HCT116 (cell line): Measurements from ENCODE around the gene BCAN. TPM values are rescaled to one million over a fixed set of nuclear protein-coding genes. Genes with fewer than 3 reads are reported as not detected.

Experiments used
- ATAC-seq: fragments of 200-7000 bp; cut with Tn5 transposase; 2 replicates; pipeline ENCODE4 v1.9.1; 2020; ENCODE audit warnings: mild to moderate bottlenecking, moderate library complexity
- BruUV-seq: library from RNA; stranded (reverse); fragments of 400-500 nt; replicated peaks from 2 replicates; lab custom pipeline; 2021; lab: Mats Ljungman, UMichigan
- CTCF ChIA-PET: fragments of 300-600 bp; sonication (Branson Sonifier 250); formaldehyde crosslinking; loops from one replicate; lab custom pipeline; 2021; ENCODE audit warnings: antibody characterized with exemption; lab: Charles Lee
- POLR2A ChIA-PET: fragments of 300-600, 350-600 bp; sonication (Branson Sonifier 250); formaldehyde crosslinking; loops from one replicate; lab custom pipeline; 2021; ENCODE audit warnings: antibody characterized with exemption; lab: Charles Lee
- RAD21 ChIA-PET, 2 experiments: fragments of 300-600 bp; sonication (Branson Sonifier 250); formaldehyde crosslinking; loops; one replicate each; lab custom pipeline; 2023; ENCODE audit warnings: low total read pairs in 2 of 2; ENCODE audit not compliant: uncharacterized antibody in 2 of 2, unreplicated experiment in 2 of 2, low non-redundant PET in 1 of 2; lab: Charles Lee
- DNase-seq: peaks from one replicate; pipeline ENCODE4 v3.0.0-alpha.2; 2010; ENCODE audit warnings: low read depth, low spot score
- H2AFZ ChIP-seq: fragments of 200-600 bp; shearing (Covaris generic), sonication (generic); 2 replicates; pipeline ENCODE4 v1.6.1; 2017; ENCODE audit warnings: low read depth, mixed run types, mixed read lengths, antibody characterized with exemption, low read length; ENCODE audit not compliant: poor library complexity, severe bottlenecking
- H3K27ac ChIP-seq: 2 replicates; pipeline ENCODE4 v1.5.1; 2012; ENCODE audit warnings: low read depth, low read length
- H3K27me3 ChIP-seq: fragments of 200-600 bp; sonication (generic); 2 replicates; pipeline ENCODE4 v1.6.1; 2016; ENCODE audit warnings: mixed run types, low read length, mixed read lengths; ENCODE audit not compliant: insufficient read depth
- H3K36me3 ChIP-seq, 2 experiments: fragments of 200-500 bp in 1 of 2; fragments of 200-600 bp in 1 of 2; sonication (Bioruptor generic) in 1 of 2; sonication (generic) in 1 of 2; 2 replicates each; pipeline versions ENCODE4 v1.5.1 to v1.6.1; 2014 to 2016; ENCODE audit warnings: low read length in 2 of 2, inconsistent platforms in 1 of 2, mixed read lengths in 1 of 2, mixed run types in 1 of 2; ENCODE audit not compliant: insufficient read depth in 2 of 2, control insufficient read depth in 1 of 2
- H3K4me1 ChIP-seq, 2 experiments: fragments of 200-600 bp in 1 of 2; sonication (generic) in 1 of 2; 2 replicates each; pipeline versions ENCODE4 v1.5.1 to v1.6.1; 2012 to 2017; ENCODE audit warnings: low read length in 2 of 2, inconsistent platforms in 1 of 2, mild to moderate bottlenecking in 1 of 2, mixed read lengths in 1 of 2, mixed run types in 1 of 2, moderate library complexity in 1 of 2; ENCODE audit not compliant: insufficient read depth in 2 of 2, control insufficient read depth in 1 of 2
- H3K4me2 ChIP-seq: fragments of 200-600 bp; sonication (generic); 2 replicates; pipeline ENCODE4 v1.6.1; 2017; ENCODE audit warnings: mixed run types, low read length, mixed read lengths
- H3K4me3 ChIP-seq, 2 experiments: fragments of 200-600 bp in 1 of 2; sonication (generic) in 1 of 2; replicated peaks in 1 of 2; 2 replicates each; pipeline ENCODE4 v1.5.1; 2011 to 2016; ENCODE audit warnings: low read length in 2 of 2, control low read depth in 1 of 2, low read depth in 1 of 2, mild to moderate bottlenecking in 1 of 2, mixed read lengths in 1 of 2, mixed run types in 1 of 2
- H3K79me2 ChIP-seq: fragments of 200-600 bp; sonication (generic); 2 replicates; pipeline ENCODE4 v1.6.1; 2017; ENCODE audit warnings: mild to moderate bottlenecking, mixed run types, low read length, moderate library complexity, mixed read lengths; ENCODE audit not compliant: insufficient read depth
- H3K9ac ChIP-seq: fragments of 200-600 bp; sonication (generic); 2 replicates; pipeline ENCODE4 v1.6.1; 2016; ENCODE audit warnings: low read length, mixed read lengths
- H3K9me2 ChIP-seq: fragments of 200-600 bp; sonication (generic), shearing (Covaris generic); 2 replicates; pipeline ENCODE4 v1.6.1; 2017; ENCODE audit warnings: mixed run types, mild to moderate bottlenecking, moderate library complexity; ENCODE audit not compliant: insufficient read depth
- H3K9me3 ChIP-seq, 2 experiments: fragments of 200-500 bp in 1 of 2; fragments of 200-600 bp in 1 of 2; sonication (Bioruptor generic) in 1 of 2; sonication (generic) in 1 of 2; 2 replicates each; pipeline ENCODE4 v1.6.1; 2014 to 2017; ENCODE audit warnings: low read length in 2 of 2, mixed read lengths in 2 of 2, inconsistent platforms in 1 of 2, low read depth in 1 of 2, mild to moderate bottlenecking in 1 of 2, mixed run types in 1 of 2, moderate library complexity in 1 of 2; ENCODE audit not compliant: control insufficient read depth in 1 of 2, insufficient read depth in 1 of 2
- H4K20me1 ChIP-seq: fragments of 200-600 bp; sonication (generic), shearing (Covaris generic); 2 replicates; pipeline ENCODE4 v1.6.1; 2017; ENCODE audit warnings: mixed run types, mild to moderate bottlenecking, moderate library complexity; ENCODE audit not compliant: insufficient read depth
- CBX3 ChIP-seq: IDR thresholded peaks from 2 replicates; pipeline ENCODE4 v1.6.1; 2012; ENCODE audit warnings: low read depth
- CEBPB ChIP-seq: IDR thresholded peaks from 2 replicates; pipeline ENCODE4 v1.6.1; 2012; ENCODE audit warnings: low read depth
- CTCF ChIP-seq, 3 experiments: fragments of 200-600 bp in 1 of 3; sonication (generic) in 1 of 3; IDR thresholded peaks in 2 of 3; conservative IDR thresholded peaks in 1 of 3; 2 replicates each; pipeline ENCODE4 v1.5.1; 2012 to 2017; ENCODE audit warnings: low read depth in 2 of 3, low read length in 2 of 3, antibody characterized with exemption in 1 of 3, borderline replicate concordance in 1 of 3, control low read depth in 1 of 3, mild to moderate bottlenecking in 1 of 3, mixed read lengths in 1 of 3, mixed run types in 1 of 3, moderate library complexity in 1 of 3; ENCODE audit not compliant: insufficient read depth in 1 of 3
- EGR1 ChIP-seq: IDR thresholded peaks from 2 replicates; pipeline ENCODE4 v1.6.1; 2012; ENCODE audit warnings: low read depth
- ELF1 ChIP-seq: IDR thresholded peaks from 2 replicates; pipeline ENCODE4 v1.6.1; 2012; ENCODE audit warnings: low read depth, borderline replicate concordance
- EZH2 ChIP-seq: fragments of 200-600 bp; sonication (generic); IDR thresholded peaks from 2 replicates; pipeline ENCODE4 v1.6.1; 2017; ENCODE audit warnings: antibody characterized with exemption, mixed run types
- EZH2phosphoT487 ChIP-seq: fragments of 200-600 bp; IDR thresholded peaks from 2 replicates; pipeline ENCODE4 v1.6.1; 2018; ENCODE audit warnings: antibody characterized with exemption, borderline replicate concordance
- FOSL1 ChIP-seq: IDR thresholded peaks from 2 replicates; pipeline ENCODE4 v1.6.1; 2012; ENCODE audit warnings: low read depth
- JUND ChIP-seq: IDR thresholded peaks from 2 replicates; pipeline ENCODE4 v1.6.1; 2012
- MAX ChIP-seq: IDR thresholded peaks from 2 replicates; pipeline ENCODE4 v1.6.1; 2012
- POLR2A ChIP-seq: IDR thresholded peaks from 2 replicates; pipeline ENCODE4 v1.7.0; 2011; ENCODE audit warnings: borderline replicate concordance; ENCODE audit not compliant: insufficient read depth, insufficient read length; ENCODE audit errors: extremely low read depth
- POLR2AphosphoS5 ChIP-seq: IDR thresholded peaks from 2 replicates; pipeline ENCODE4 v1.6.1; 2011; ENCODE audit warnings: mild to moderate bottlenecking, low read depth, low read length, moderate library complexity
- RAD21 ChIP-seq: IDR thresholded peaks from 2 replicates; pipeline ENCODE4 v1.6.1; 2012; ENCODE audit warnings: low read depth, mild to moderate bottlenecking
- SIN3A ChIP-seq: IDR thresholded peaks from 2 replicates; pipeline ENCODE4 v1.6.1; 2012; ENCODE audit warnings: low read depth
- SP1 ChIP-seq: IDR thresholded peaks from 2 replicates; pipeline ENCODE4 v1.6.1; 2012; ENCODE audit warnings: low read depth
- SRF ChIP-seq: IDR thresholded peaks from 2 replicates; pipeline ENCODE4 v1.6.1; 2012; ENCODE audit warnings: low read depth
- TCF7L2 ChIP-seq: IDR thresholded peaks from 2 replicates; pipeline ENCODE4 v1.7.0; 2011; ENCODE audit warnings: borderline replicate concordance, inconsistent platforms; ENCODE audit not compliant: insufficient read depth, insufficient read length; ENCODE audit errors: extremely low read depth
- YY1 ChIP-seq: IDR thresholded peaks from 2 replicates; pipeline ENCODE4 v1.6.1; 2011; ENCODE audit warnings: low read length, low read depth, moderate library complexity, mild to moderate bottlenecking; ENCODE audit not compliant: insufficient replicate concordance; ENCODE audit errors: extremely low read depth
- ZBTB33 ChIP-seq: IDR thresholded peaks from 2 replicates; pipeline ENCODE4 v1.6.1; 2011; ENCODE audit warnings: mild to moderate bottlenecking, low read length, moderate library complexity; ENCODE audit not compliant: insufficient replicate concordance; ENCODE audit errors: extremely low read depth
- ZNF274 ChIP-seq: fragments of 200-500 bp; sonication (Bioruptor generic); IDR thresholded peaks from 2 replicates; pipeline ENCODE4 v1.6.1; 2014; ENCODE audit warnings: mild to moderate bottlenecking, low read depth, low read length, inconsistent platforms
- intact Hi-C: fragments of 100-400 bp; cut with micrococcal nuclease; formaldehyde crosslinking; loops from 2 replicates; pipeline ENCODE4 v1.10.0; 2022
- total RNA-seq: library from RNA; stranded (reverse); gene quantifications from one replicate; pipeline ENCODE4 v1.2.1, GENCODE V29; 2021; ENCODE audit not compliant: unreplicated experiment

BCAN gene
- total RNA-seq, 1 experiment from 2014 or later, result not detected

- ChIA-PET RAD21 (no interaction called here), POLR2A (interaction anchor here (1.4 kb wide), 1 partner anchor 20 kb away, joined by 8 read pairs; no protein-coding TSS in a partner anchor), CTCF (interaction anchor here (0.9 to 2.6 kb wide), 6 partner anchors 12 to 179 kb away, joined by 3 to 13 read pairs (median 8); partner anchors contain the start of genes CRABP2 and NTRK1)
- Histone ChIP-seq H3K9me2 (no peaks in the 10 kb centered on the region), H4K20me1 (no peaks in the 10 kb centered on the region), H3K4me3 (no peak overlapping the region), H3K27ac (no peak overlapping the region), H3K27me3 (no peaks in the 10 kb centered on the region), H3K9ac (no peak overlapping the region), H2AFZ (no peak overlapping the region), H3K79me2 (no peaks in the 10 kb centered on the region), H3K4me1 (peaks cover 26 to 48% of the 10 kb centered on the region in 2 experiments), H3K36me3 (no peaks in the 10 kb centered on the region), H3K9me3 (no peaks in the 10 kb centered on the region), H3K4me2 (no peak overlapping the region)
- intact Hi-C loops, result no loop called here
- DNase-seq (no peak), ATAC-seq (no peak)
- BruUV-seq, result no TSS peak
- TF ChIP-seq SIN3A (no peak), TCF7L2 (no peak), MAX (no peak), POLR2AphosphoS5 (no peak), RAD21 (no peak), JUND (no peak), ELF1 (no peak), CEBPB (no peak), CBX3 (no peak), ZBTB33 (no peak), POLR2A (no peak), SP1 (no peak), SRF (no peak), CTCF (IDR thresholded peaks at IDR 0.05 in 2 of 3, conservative IDR thresholded peaks at IDR 0.05 in 1 of 3; ENCODE audit: borderline replicate concordance in 1 of 3, insufficient read depth in 1 of 3, low read depth in 2 of 3, low read length in 2 of 3) (no peak), FOSL1 (no peak), YY1 (no peak), EZH2 (no peak), EGR1 (no peak), EZH2phosphoT487 (no peak), ZNF274 (no peak)
- TF ChIP-seq, all 23 proteins: peak for 0
Observed at GRCh38 chr1:156681196-156681960, 39.5 kb downstream of the BCAN start.
